ENCODE results near the gene CBL.

CBL gene

GRCh38 chr11:119299416-119299815 lies 93.3 kb downstream of the CBL start:
- Histone ChIP-seq H3K27ac (ENCODE audit: low read length) (no peak overlapping the region), H3K4me1 (ENCODE audit: insufficient read depth, low read length) (no peaks in the 10 kb centered on the region), H4K20me1 (ENCODE audit: insufficient read depth, low read length) (no peaks in the 10 kb centered on the region), H2AFZ (ENCODE audit: low read depth, low read length) (no peak overlapping the region), H3K9me3 (ENCODE audit: insufficient read depth, low read length, severe bottlenecking) (no peaks in the 10 kb centered on the region), H3K9ac (ENCODE audit: low read depth, low read length) (no peak overlapping the region), H3K79me2 (ENCODE audit: insufficient read depth, low read length) (no peaks in the 10 kb centered on the region), H3K4me2 (ENCODE audit: insufficient read depth, low read length) (no peak overlapping the region), H3K36me3 (ENCODE audit: insufficient read depth, low read length) (peaks cover 77% of the 10 kb centered on the region), H3K27me3 (ENCODE audit: insufficient read depth, low read length, poor library complexity) (no peaks in the 10 kb centered on the region), H3K4me3 (ENCODE audit: low read depth in 1 of 2, low read length in 2 of 2) (no peak overlapping the region)
- TF ChIP-seq CTCF (IDR thresholded peaks at IDR 0.05; ENCODE audit: borderline replicate concordance, extremely low read depth, low read length, poor library complexity, severe bottlenecking) = no peak
- TF ChIP-seq EZH2 (IDR thresholded peaks at IDR 0.05; ENCODE audit: borderline replicate concordance, low read depth, low read length, severe bottlenecking) = no peak
- ATAC-seq (ENCODE audit: insufficient read depth, low read depth) (no peak), DNase-seq (no peak)

GRCh38 chr11:119300198-119300964 lies 94.2 kb downstream of the CBL start:
- TF ChIP-seq EZH2 (IDR thresholded peaks at IDR 0.05; ENCODE audit: borderline replicate concordance, low read depth, low read length, severe bottlenecking) (no peak), CTCF (IDR thresholded peaks at IDR 0.05; ENCODE audit: borderline replicate concordance, extremely low read depth, low read length, poor library complexity, severe bottlenecking) (no peak)
- Histone ChIP-seq H3K27ac (ENCODE audit: low read length) (no peak overlapping the region), H3K36me3 (ENCODE audit: insufficient read depth, low read length) (peaks cover 79% of the 10 kb centered on the region), H3K4me1 (ENCODE audit: insufficient read depth, low read length) (no peaks in the 10 kb centered on the region), H3K27me3 (ENCODE audit: insufficient read depth, low read length, poor library complexity) (no peaks in the 10 kb centered on the region), H4K20me1 (ENCODE audit: insufficient read depth, low read length) (no peaks in the 10 kb centered on the region), H3K79me2 (ENCODE audit: insufficient read depth, low read length) (no peaks in the 10 kb centered on the region), H3K9ac (ENCODE audit: low read depth, low read length) (no peak overlapping the region), H2AFZ (ENCODE audit: low read depth, low read length) (no peak overlapping the region), H3K4me2 (ENCODE audit: insufficient read depth, low read length) (no peak overlapping the region), H3K4me3 (ENCODE audit: low read depth in 1 of 2, low read length in 2 of 2) (no peak overlapping the region), H3K9me3 (ENCODE audit: insufficient read depth, low read length, severe bottlenecking) (no peaks in the 10 kb centered on the region)
- ATAC-seq (ENCODE audit: insufficient read depth, low read depth) (no peak), DNase-seq (no peak)

GRCh38 chr11:119303227-119303718 lies 97.1 kb downstream of the CBL start:
- Histone ChIP-seq H3K9ac (ENCODE audit: low read depth, low read length) (no peak overlapping the region), H3K4me3 (ENCODE audit: low read depth in 1 of 2, low read length in 2 of 2) (no peak overlapping the region), H3K79me2 (ENCODE audit: insufficient read depth, low read length) (no peaks in the 10 kb centered on the region), H3K27me3 (ENCODE audit: insufficient read depth, low read length, poor library complexity) (no peaks in the 10 kb centered on the region), H3K4me1 (ENCODE audit: insufficient read depth, low read length) (no peaks in the 10 kb centered on the region), H2AFZ (ENCODE audit: low read depth, low read length) (no peak overlapping the region), H3K4me2 (ENCODE audit: insufficient read depth, low read length) (no peak overlapping the region), H3K27ac (ENCODE audit: low read length) (no peak overlapping the region), H3K9me3 (ENCODE audit: insufficient read depth, low read length, severe bottlenecking) (no peaks in the 10 kb centered on the region), H3K36me3 (ENCODE audit: insufficient read depth, low read length) (peaks cover 70% of the 10 kb centered on the region), H4K20me1 (ENCODE audit: insufficient read depth, low read length) (no peaks in the 10 kb centered on the region)
- no peak for TF ChIP-seq CTCF (IDR thresholded peaks at IDR 0.05; ENCODE audit: borderline replicate concordance, extremely low read depth, low read length, poor library complexity, severe bottlenecking)
- no peak for TF ChIP-seq EZH2 (IDR thresholded peaks at IDR 0.05; ENCODE audit: borderline replicate concordance, low read depth, low read length, severe bottlenecking)
- ATAC-seq (ENCODE audit: insufficient read depth, low read depth) = no peak
- DNase-seq = no peak
